ENCODE results near the gene NEO1.

GRCh38 chr15:73258271-73259108 is 206.2 kb downstream of the NEO1 start:
- no peak for TF ChIP-seq PATZ1 (CRISPR knock-in tag; IDR thresholded peaks at IDR 0.05; ENCODE audit: borderline replicate concordance)
- TF ChIP-seq ARNTL (CRISPR knock-in tag; IDR thresholded peaks at IDR 0.05; ENCODE audit: borderline replicate concordance, low read depth) = no peak
- no peak for TF ChIP-seq ZNF565 (CRISPR knock-in tag; conservative IDR thresholded peaks at IDR 0.05; ENCODE audit: low read depth)
- no peak for TF ChIP-seq TOX (CRISPR knock-in tag; IDR thresholded peaks at IDR 0.05; ENCODE audit: borderline replicate concordance)
- TF ChIP-seq ZFP3 (CRISPR knock-in tag; IDR thresholded peaks at IDR 0.05) = no peak
- TF ChIP-seq, protein P1, sequence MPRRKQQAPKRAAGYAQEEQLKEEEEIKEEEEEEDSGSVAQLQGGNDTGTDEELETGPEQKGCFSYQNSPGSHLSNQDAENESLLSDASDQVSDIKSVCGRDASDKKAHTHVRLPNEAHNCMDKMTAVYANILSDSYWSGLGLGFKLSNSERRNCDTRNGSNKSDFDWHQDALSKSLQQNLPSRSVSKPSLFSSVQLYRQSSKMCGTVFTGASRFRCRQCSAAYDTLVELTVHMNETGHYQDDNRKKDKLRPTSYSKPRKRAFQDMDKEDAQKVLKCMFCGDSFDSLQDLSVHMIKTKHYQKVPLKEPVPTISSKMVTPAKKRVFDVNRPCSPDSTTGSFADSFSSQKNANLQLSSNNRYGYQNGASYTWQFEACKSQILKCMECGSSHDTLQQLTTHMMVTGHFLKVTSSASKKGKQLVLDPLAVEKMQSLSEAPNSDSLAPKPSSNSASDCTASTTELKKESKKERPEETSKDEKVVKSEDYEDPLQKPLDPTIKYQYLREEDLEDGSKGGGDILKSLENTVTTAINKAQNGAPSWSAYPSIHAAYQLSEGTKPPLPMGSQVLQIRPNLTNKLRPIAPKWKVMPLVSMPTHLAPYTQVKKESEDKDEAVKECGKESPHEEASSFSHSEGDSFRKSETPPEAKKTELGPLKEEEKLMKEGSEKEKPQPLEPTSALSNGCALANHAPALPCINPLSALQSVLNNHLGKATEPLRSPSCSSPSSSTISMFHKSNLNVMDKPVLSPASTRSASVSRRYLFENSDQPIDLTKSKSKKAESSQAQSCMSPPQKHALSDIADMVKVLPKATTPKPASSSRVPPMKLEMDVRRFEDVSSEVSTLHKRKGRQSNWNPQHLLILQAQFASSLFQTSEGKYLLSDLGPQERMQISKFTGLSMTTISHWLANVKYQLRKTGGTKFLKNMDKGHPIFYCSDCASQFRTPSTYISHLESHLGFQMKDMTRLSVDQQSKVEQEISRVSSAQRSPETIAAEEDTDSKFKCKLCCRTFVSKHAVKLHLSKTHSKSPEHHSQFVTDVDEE (CRISPR knock-in tag; IDR thresholded peaks at IDR 0.05) = no peak
- TF ChIP-seq RARB (CRISPR knock-in tag; IDR thresholded peaks at IDR 0.05) = no peak
- TF ChIP-seq ISL1 (CRISPR knock-in tag; IDR thresholded peaks at IDR 0.05) = no peak
- no peak for TF ChIP-seq TCF4 (CRISPR knock-in tag; IDR thresholded peaks at IDR 0.05; ENCODE audit: borderline replicate concordance)
- TF ChIP-seq ZFP30 (CRISPR knock-in tag; IDR thresholded peaks at IDR 0.05) = no peak
- no peak for TF ChIP-seq ZNF70 (CRISPR knock-in tag; IDR thresholded peaks at IDR 0.05)
- TF ChIP-seq, protein P2, sequence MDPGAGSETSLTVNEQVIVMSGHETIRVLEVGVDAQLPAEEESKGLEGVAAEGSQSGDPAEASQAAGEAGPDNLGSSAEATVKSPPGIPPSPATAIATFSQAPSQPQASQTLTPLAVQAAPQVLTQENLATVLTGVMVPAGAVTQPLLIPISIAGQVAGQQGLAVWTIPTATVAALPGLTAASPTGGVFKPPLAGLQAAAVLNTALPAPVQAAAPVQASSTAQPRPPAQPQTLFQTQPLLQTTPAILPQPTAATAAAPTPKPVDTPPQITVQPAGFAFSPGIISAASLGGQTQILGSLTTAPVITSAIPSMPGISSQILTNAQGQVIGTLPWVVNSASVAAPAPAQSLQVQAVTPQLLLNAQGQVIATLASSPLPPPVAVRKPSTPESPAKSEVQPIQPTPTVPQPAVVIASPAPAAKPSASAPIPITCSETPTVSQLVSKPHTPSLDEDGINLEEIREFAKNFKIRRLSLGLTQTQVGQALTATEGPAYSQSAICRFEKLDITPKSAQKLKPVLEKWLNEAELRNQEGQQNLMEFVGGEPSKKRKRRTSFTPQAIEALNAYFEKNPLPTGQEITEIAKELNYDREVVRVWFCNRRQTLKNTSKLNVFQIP (CRISPR knock-in tag; IDR thresholded peaks at IDR 0.05; ENCODE audit: borderline replicate concordance, low read depth) = no peak
- TF ChIP-seq ESRRG (CRISPR knock-in tag; IDR thresholded peaks at IDR 0.05) = no peak
- TF ChIP-seq ZNF8 (CRISPR knock-in tag; IDR thresholded peaks at IDR 0.05) = no peak
